SU-DHL-6 (cell line): Measurements from ENCODE around the gene BGLAP.

Experiments used
- H2AFZ ChIP-seq: fragments of 200-600 bp; sonication (generic); 2 replicates; pipeline ENCODE4 v1.6.1; 2014; ENCODE audit warnings: low read depth, mild to moderate bottlenecking, moderate library complexity, mixed read lengths, antibody characterized with exemption, low read length; ENCODE audit not compliant: severe bottlenecking
- H3F3A ChIP-seq: fragments of 200-600 bp; shearing (Covaris generic); 2 replicates; pipeline ENCODE4 v1.6.0; 2016; ENCODE audit warnings: antibody characterized with exemption, mild to moderate bottlenecking; ENCODE audit not compliant: insufficient read depth
- H3K27ac ChIP-seq: fragments of 200-600 bp; sonication (generic); 2 replicates; pipeline ENCODE4 v1.5.1; 2016; ENCODE audit warnings: low read depth, mild to moderate bottlenecking, low read length, moderate library complexity, mixed read lengths
- H3K27me3 ChIP-seq: fragments of 200-600 bp; sonication (generic), shearing (Covaris generic); 2 replicates; pipeline ENCODE4 v1.6.0; 2014; ENCODE audit warnings: mild to moderate bottlenecking, low read length
- H3K36me3 ChIP-seq: fragments of 200-600 bp; sonication (generic); 2 replicates; pipeline ENCODE4 v1.6.1; 2014; ENCODE audit warnings: mild to moderate bottlenecking, low read length, mixed read lengths
- H3K4me2 ChIP-seq: fragments of 300-600, 200-600 bp; shearing (Covaris generic), sonication (generic); 2 replicates; pipeline ENCODE4 v1.6.0; 2014; ENCODE audit warnings: low read length, low read depth, mild to moderate bottlenecking; ENCODE audit not compliant: poor library complexity, severe bottlenecking
- H3K4me3 ChIP-seq: fragments of 200-600 bp; sonication (generic); 2 replicates; pipeline ENCODE4 v1.5.1; 2014; ENCODE audit warnings: antibody characterized with exemption, low read length, mild to moderate bottlenecking, mixed read lengths; ENCODE audit not compliant: insufficient read depth, poor library complexity, severe bottlenecking
- H3K79me2 ChIP-seq: fragments of 200-600 bp; sonication (generic); 2 replicates; pipeline ENCODE4 v1.6.1; 2014; ENCODE audit warnings: mild to moderate bottlenecking, low read length, moderate library complexity; ENCODE audit not compliant: insufficient read depth
- H3K9ac ChIP-seq: fragments of 200-600 bp; sonication (generic); 2 replicates; pipeline ENCODE4 v1.7.0; 2014; ENCODE audit warnings: mild to moderate bottlenecking, low read length
- H3K9me2 ChIP-seq: fragments of 200-600 bp; sonication (generic); replicated peaks from 2 replicates; pipeline ENCODE4 v1.6.1; 2014; ENCODE audit warnings: low read length; ENCODE audit not compliant: insufficient read depth
- H3K9me3 ChIP-seq: fragments of 200-600 bp; sonication (generic); 2 replicates; pipeline ENCODE4 v1.6.1; 2014; ENCODE audit warnings: low read length, mixed read lengths; ENCODE audit not compliant: insufficient read depth
- H4K20me1 ChIP-seq: fragments of 200-600 bp; sonication (generic); 2 replicates; pipeline ENCODE4 v1.6.1; 2014; ENCODE audit warnings: low read depth, mild to moderate bottlenecking, antibody characterized with exemption, low read length, moderate library complexity, mixed read lengths
- CTCF ChIP-seq: fragments of 200-600 bp; sonication (generic); IDR thresholded peaks from one replicate; pipeline ENCODE4 v1.5.1; 2017; ENCODE audit warnings: antibody characterized with exemption, mild to moderate bottlenecking, low read length, moderate library complexity; ENCODE audit not compliant: insufficient read depth, poor library complexity, severe bottlenecking
- EZH2phosphoT487 ChIP-seq: fragments of 200-600 bp; sonication (generic), shearing (Covaris generic); conservative IDR thresholded peaks from 2 replicates; pipeline ENCODE4 v1.6.1; 2018; ENCODE audit warnings: mild to moderate bottlenecking, antibody characterized with exemption, low read length, moderate library complexity, mixed read lengths

BGLAP gene

DNA sequence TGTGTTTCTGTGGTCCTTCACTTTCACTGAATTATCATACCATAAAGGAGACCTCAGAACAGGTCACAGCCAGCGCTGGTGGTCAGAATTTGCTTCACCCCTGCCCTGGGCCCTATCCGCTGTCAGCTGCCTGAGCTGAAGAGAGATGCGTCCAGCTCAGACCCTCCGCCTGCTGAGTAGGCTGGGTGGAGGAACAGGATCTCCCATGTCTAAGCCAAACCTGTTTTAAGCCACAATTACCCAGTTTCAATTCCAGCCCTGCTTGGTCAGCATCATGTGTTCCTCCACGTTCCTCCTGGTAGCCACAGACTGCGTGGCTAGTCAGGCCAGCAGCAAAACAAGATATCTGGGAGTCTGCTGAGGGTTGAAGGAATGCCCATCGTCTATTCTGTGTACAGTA, 13.5 kb upstream of the BGLAP start:
- H3K36me3 ChIP-seq = 0 out of 2 replicates have a peak, but pooled peaks cover 2% of the 10 kb centered on the region
- no peaks in the 10 kb centered on the region for H3K27me3 ChIP-seq
- no peaks in the 10 kb centered on the region for H3K79me2 ChIP-seq
- H3F3A ChIP-seq = peaks cover 4% of the 10 kb centered on the region; the same call in 1 of the 2 replicates
- H3K9me3 ChIP-seq = no peaks in the 10 kb centered on the region
- H3K9me2 ChIP-seq = no peaks in the 10 kb centered on the region
- no peak overlapping the region for H3K4me2 ChIP-seq
- H2AFZ ChIP-seq = no peak overlapping the region
- H3K9ac ChIP-seq = no peak overlapping the region
- no peak overlapping the region for H3K4me3 ChIP-seq
- TF ChIP-seq CTCF (no peak), EZH2phosphoT487 (no peak)
- H4K20me1 ChIP-seq = no peaks in the 10 kb centered on the region
- no peak overlapping the region for H3K27ac ChIP-seq

DNA sequence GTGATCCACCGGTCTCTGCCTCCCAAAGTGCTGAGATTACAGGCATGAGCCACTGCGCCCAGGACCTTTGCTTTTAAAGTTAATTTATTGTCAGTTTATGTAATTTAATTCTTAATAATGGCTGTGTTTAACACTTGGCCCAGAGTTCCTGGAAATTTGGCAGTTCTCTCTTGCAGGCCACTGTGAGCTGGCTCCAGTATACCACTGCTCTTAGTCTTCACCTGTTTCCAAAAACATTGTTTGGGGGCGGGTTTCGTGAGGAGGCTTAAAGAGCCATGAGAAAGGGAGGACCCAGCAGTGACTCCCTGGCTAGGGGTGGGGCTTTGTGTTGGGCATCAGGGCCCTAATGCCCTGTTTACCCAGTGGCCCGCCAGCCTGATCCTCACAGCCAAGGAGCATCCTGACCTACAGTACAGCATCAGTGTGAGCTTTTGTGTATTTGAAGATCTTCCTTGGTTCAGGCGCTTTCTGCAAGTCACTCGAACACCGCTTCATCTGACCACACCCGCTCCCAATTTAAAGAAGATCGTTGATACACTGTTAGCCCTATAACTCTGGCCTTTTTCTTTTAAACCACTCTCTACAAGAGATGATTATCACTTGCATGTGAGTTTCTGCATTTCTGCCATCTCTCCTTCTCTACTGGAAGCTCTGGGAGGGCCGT, 12.0 kb upstream of the BGLAP start:
- Histone ChIP-seq H3F3A (no peaks in the 10 kb centered on the region; the same call in 1 of the 2 replicates), H3K9ac (no peak overlapping the region), H4K20me1 (no peaks in the 10 kb centered on the region), H3K27me3 (no peaks in the 10 kb centered on the region), H3K4me3 (no peak overlapping the region), H3K9me2 (no peaks in the 10 kb centered on the region), H3K27ac (no peak overlapping the region), H3K36me3 (no peaks in the 10 kb centered on the region), H3K4me2 (no peak overlapping the region), H2AFZ (no peak overlapping the region), H3K79me2 (no peaks in the 10 kb centered on the region), H3K9me3 (no peaks in the 10 kb centered on the region)
- TF ChIP-seq CTCF = no peak
- TF ChIP-seq EZH2phosphoT487 = no peak

GRCh38 chr1:156230473-156230837, 11.5 kb upstream of the BGLAP start:
- TF ChIP-seq CTCF (no peak), EZH2phosphoT487 (no peak)
- no peaks in the 10 kb centered on the region for H3K9me3 ChIP-seq
- no peak overlapping the region for H3K4me2 ChIP-seq
- H3K9me2 ChIP-seq = no peaks in the 10 kb centered on the region
- H2AFZ ChIP-seq = no peak overlapping the region
- no peak overlapping the region for H3K9ac ChIP-seq
- H4K20me1 ChIP-seq = no peaks in the 10 kb centered on the region
- no peaks in the 10 kb centered on the region for H3K79me2 ChIP-seq
- H3K27me3 ChIP-seq = no peaks in the 10 kb centered on the region
- no peak overlapping the region for H3K4me3 ChIP-seq
- H3K27ac ChIP-seq = no peak overlapping the region
- H3K36me3 ChIP-seq = no peaks in the 10 kb centered on the region
- no peaks in the 10 kb centered on the region; the same call in 1 of the 2 replicates for H3F3A ChIP-seq
